KG1 (cell line): ENCODE measurements around the gene EML5.

Experiments
- DNase-seq: peaks from one replicate; lab custom pipeline; 2025; lab: John Stamatoyannopoulos, UW

Gene EML5

GRCh38 chr14:88707088-88707487, 85.7 kb downstream of the EML5 start:
- no peak for DNase-seq

- no peak for DNase-seq
Measured at GRCh38 chr14:88706425-88706824, 86.3 kb downstream of the EML5 start.

GRCh38 chr14:88698651-88699050, 94.1 kb downstream of the EML5 start:
- no peak for DNase-seq

GRCh38 chr14:88695870-88696269, 96.9 kb downstream of the EML5 start:
- no peak for DNase-seq

GRCh38 chr14:88688386-88688785, 104.4 kb downstream of the EML5 start:
- DNase-seq: no peak

- no peak for DNase-seq
Measured at GRCh38 chr14:88683119-88683518, 109.6 kb downstream of the EML5 start.

GRCh38 chr14:88682495-88683114, 110.1 kb downstream of the EML5 start:
- no peak for DNase-seq

GRCh38 chr14:88681755-88682494, 110.8 kb downstream of the EML5 start:
- DNase-seq: no peak

- no peak for DNase-seq
Measured at GRCh38 chr14:88669346-88669745, 123.4 kb downstream of the EML5 start.

GRCh38 chr14:88668448-88669116, 124.2 kb downstream of the EML5 start:
- DNase-seq: no peak

GRCh38 chr14:88667555-88668273, 125.0 kb downstream of the EML5 start:
- peak; percentile 42 for DNase-seq

GRCh38 chr14:88660056-88660455, 132.7 kb downstream of the EML5 start:
- no peak for DNase-seq

GRCh38 chr14:88639221-88639620, 153.5 kb downstream of the EML5 start:
- DNase-seq: no peak

- DNase-seq: no peak
Measured at GRCh38 chr14:88632512-88632911, 160.2 kb downstream of the EML5 start.

GRCh38 chr14:88631091-88631490, 161.7 kb downstream of the EML5 start:
- DNase-seq: no peak

- no peak for DNase-seq
Measured at GRCh38 chr14:88630565-88630964, 162.2 kb downstream of the EML5 start.

- no peak for DNase-seq
Measured at GRCh38 chr14:88628462-88628861, 164.3 kb downstream of the EML5 start.

GRCh38 chr14:88628033-88628432, 164.7 kb downstream of the EML5 start:
- DNase-seq: no peak

GRCh38 chr14:88625671-88626070, 167.1 kb downstream of the EML5 start:
- no peak for DNase-seq

- DNase-seq: no peak
Measured at GRCh38 chr14:88621100-88621499, 171.7 kb downstream of the EML5 start.

- DNase-seq: no peak
Measured at GRCh38 chr14:88618476-88618875, 174.3 kb downstream of the EML5 start.

- DNase-seq: no peak
Measured at GRCh38 chr14:88617479-88617878, 175.3 kb downstream of the EML5 start.

- no peak for DNase-seq
Measured at GRCh38 chr14:88616697-88617096, 176.1 kb downstream of the EML5 start.
